ENCODE measurements around the gene MICOS13. TPM values are rescaled to one million over a fixed set of nuclear protein-coding genes. Genes with fewer than 3 reads are reported as not detected.
A peak's percentile ranks its signal among the peaks of the same experiment; 100 is the strongest.

The MICOS13 gene
- polyA plus RNA-seq, 1 experiment, result 67.8 TPM

DNA sequence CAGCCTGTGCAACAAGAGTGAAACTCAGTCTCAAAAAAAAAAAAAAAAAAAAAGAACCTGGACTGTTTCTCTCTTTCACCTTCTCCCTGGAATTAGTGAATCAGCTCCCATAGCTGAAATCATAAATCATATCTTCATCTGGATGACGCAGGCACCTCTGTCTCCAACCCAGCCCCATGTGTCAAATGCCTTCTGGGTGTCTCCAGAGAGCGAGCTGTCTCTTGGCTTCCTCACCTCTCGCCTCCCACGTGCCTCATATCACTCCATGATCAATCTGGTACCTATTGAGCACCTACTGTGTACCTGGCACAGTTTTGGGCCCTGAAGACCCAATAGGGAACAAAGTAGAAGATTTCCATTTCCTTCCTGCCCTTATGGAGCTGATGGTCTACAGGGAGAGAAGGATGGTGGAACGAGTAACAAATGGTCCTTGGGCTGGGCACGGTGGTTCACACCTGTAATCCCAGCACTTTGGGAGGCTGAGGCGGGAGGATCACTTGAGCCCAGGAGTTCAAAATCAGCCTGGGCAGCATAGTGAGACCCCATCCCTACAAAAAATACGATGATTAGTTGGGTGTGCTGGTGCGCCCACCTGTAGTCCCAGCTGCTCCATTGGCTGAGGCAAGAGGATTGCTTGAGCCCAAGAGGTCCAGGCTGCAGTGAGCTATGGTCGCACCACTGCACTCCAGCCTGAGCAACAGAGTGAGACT, 3.0 kb upstream of the MICOS13 start:
- ChIA-PET POLR2A (no interaction called here), CTCF (interaction anchor here (0.5 to 1.6 kb wide), 2 partner anchors 37 to 46 kb away, joined by 3 to 4 read pairs; partner anchors contain the start of genes CATSPERD and LONP1)
- H3K27me3 ChIP-seq (ENCODE audit: control insufficient read depth, insufficient read depth, low read length), result no peaks in the 10 kb centered on the region
- H3K4me3 ChIP-seq (ENCODE audit: low read depth, low read length), result no peak overlapping the region
- no peak for DNase-seq (ENCODE audit: low read depth)
- TF ChIP-seq, protein P1, sequence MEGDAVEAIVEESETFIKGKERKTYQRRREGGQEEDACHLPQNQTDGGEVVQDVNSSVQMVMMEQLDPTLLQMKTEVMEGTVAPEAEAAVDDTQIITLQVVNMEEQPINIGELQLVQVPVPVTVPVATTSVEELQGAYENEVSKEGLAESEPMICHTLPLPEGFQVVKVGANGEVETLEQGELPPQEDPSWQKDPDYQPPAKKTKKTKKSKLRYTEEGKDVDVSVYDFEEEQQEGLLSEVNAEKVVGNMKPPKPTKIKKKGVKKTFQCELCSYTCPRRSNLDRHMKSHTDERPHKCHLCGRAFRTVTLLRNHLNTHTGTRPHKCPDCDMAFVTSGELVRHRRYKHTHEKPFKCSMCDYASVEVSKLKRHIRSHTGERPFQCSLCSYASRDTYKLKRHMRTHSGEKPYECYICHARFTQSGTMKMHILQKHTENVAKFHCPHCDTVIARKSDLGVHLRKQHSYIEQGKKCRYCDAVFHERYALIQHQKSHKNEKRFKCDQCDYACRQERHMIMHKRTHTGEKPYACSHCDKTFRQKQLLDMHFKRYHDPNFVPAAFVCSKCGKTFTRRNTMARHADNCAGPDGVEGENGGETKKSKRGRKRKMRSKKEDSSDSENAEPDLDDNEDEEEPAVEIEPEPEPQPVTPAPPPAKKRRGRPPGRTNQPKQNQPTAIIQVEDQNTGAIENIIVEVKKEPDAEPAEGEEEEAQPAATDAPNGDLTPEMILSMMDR (IDR thresholded peaks at IDR 0.05; ENCODE audit: insufficient read depth, low read depth, low read length), result no peak
- H3K36me3 ChIP-seq (ENCODE audit: control insufficient read depth, insufficient read depth, low read length), result peaks cover under 1% of the 10 kb centered on the region; the same call in 1 of the 2 replicates

DNA sequence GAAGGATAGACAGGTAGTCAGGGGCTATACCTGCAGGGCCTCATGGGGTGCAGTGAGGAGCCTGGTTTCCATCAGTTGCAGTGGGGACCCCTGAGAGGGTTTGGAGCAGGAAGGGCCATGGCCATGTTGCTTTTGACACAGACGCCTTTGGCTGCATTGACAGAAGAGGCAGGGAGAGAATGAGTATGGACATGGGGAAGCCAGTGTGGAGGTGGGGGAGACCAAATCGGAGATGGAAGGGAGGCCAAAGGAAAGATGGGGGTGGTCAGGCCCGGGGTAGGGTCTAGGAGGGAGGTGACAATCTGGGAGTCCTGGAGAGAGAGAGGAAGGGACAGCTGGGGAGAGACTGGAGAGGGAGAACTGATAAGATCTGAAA, 1.8 kb upstream of the MICOS13 start:
- TF ChIP-seq, protein P1 (IDR thresholded peaks at IDR 0.05; ENCODE audit: insufficient read depth, low read depth, low read length), result no peak
- Histone ChIP-seq H3K27me3 (ENCODE audit: control insufficient read depth, insufficient read depth, low read length) (no peaks in the 10 kb centered on the region), H3K4me3 (ENCODE audit: low read depth, low read length) (no peak overlapping the region), H3K36me3 (ENCODE audit: control insufficient read depth, insufficient read depth, low read length) (peaks cover 5% of the 10 kb centered on the region)
- no peak for DNase-seq (ENCODE audit: low read depth)
- ChIA-PET CTCF (interaction anchor here (0.5 kb wide), 1 partner anchor 152 kb away, joined by 3 read pairs; no protein-coding TSS in a partner anchor), POLR2A (no interaction called here)

DNA sequence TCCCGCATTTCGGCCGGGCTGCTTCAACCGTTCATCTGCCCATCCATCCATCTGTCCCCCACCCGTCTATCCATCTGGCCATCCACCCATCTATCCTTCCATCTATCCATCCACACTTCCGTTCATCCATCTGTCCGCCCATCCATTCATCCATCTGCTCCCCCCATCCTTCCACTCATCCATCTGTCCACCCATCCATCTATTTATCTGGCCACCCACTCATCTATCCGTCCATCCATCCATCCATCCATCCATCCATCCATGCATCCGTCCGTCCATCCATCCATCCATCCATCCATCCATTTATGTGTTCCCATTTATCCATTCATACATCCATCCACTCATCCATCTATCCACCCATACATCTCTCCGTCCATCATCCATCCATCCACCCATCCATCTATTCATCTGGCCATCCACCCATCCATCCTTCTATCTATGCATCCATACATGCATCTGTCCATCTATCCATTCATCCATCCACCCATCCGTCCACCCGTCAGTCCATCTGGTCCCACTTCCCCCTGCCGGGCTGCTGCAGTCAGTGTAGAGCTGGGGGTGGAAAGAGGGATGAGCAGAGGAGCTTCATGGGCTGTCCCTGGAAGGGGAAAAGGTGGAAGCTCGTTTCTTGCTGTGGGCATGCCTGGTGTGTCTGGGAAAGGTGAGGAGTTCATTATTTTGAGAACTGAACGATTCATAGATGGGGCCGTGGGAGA, 1.2 kb upstream of the MICOS13 start:
- Histone ChIP-seq H3K36me3 (ENCODE audit: control insufficient read depth, insufficient read depth, low read length) (peaks cover 5% of the 10 kb centered on the region), H3K27me3 (ENCODE audit: control insufficient read depth, insufficient read depth, low read length) (no peaks in the 10 kb centered on the region), H3K4me3 (ENCODE audit: low read depth, low read length) (peak overlapping the region; percentile 84)
- ChIA-PET CTCF (interaction anchor here (1.0 kb wide), 1 partner anchor 8 kb away, joined by 3 read pairs; no protein-coding TSS in a partner anchor), POLR2A (no interaction called here)
- no peak for DNase-seq (ENCODE audit: low read depth)
- TF ChIP-seq, protein P1 (IDR thresholded peaks at IDR 0.05; ENCODE audit: insufficient read depth, low read depth, low read length), result no peak

DNA sequence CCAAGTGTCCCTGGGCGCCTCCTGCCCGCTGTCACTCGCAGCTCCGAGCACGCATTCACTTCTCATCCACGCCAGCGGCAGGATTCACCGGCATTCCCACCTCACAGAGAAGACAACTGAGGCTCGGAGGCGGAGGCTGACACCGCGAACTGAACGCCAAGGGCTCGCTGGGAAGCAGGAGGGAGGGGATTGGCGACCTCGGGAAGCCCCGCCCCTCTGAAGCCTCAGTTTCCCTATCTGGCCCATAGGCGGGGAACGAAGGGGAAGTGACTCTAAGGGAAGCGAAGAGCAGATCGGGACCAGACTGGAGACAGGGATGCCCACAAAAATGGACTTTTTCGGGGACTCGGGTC, 256 bp downstream of the MICOS13 start:
- Histone ChIP-seq H3K4me3 (ENCODE audit: low read depth, low read length) (peak overlapping the region; percentile 84), H3K27me3 (ENCODE audit: control insufficient read depth, insufficient read depth, low read length) (no peaks in the 10 kb centered on the region), H3K36me3 (ENCODE audit: control insufficient read depth, insufficient read depth, low read length) (peaks cover 5% of the 10 kb centered on the region)
- TF ChIP-seq, protein P1 (IDR thresholded peaks at IDR 0.05; ENCODE audit: insufficient read depth, low read depth, low read length), result no peak
- ChIA-PET POLR2A (no interaction called here), CTCF (interaction anchor here (1.0 to 1.6 kb wide), 2 partner anchors 9 to 10 kb away, joined by 6 to 8 read pairs; partner anchors contain the start of gene RPL36)
- DNase-seq (ENCODE audit: low read depth), result no peak

All from BJ (cell line).